H1 (cell line): ENCODE results near the gene EIF4A3. TPM values are rescaled to one million over a fixed set of nuclear protein-coding genes. Genes with fewer than 3 reads are reported as not detected.

ENCODE experiments used
- CTCF ChIA-PET: fragments of 300-600 bp; sonication (Branson Sonifier 250); formaldehyde crosslinking; loops from one replicate; lab custom pipeline; 2021; ENCODE audit not compliant: partially characterized antibody; lab: Charles Lee
- POLR2A ChIA-PET: fragments of 300-600 bp; sonication (Branson Sonifier 250); formaldehyde crosslinking; loops from one replicate; lab custom pipeline; 2021; ENCODE audit warnings: inconsistent platforms; ENCODE audit not compliant: partially characterized antibody; lab: Charles Lee
- DNase-seq, 2 experiments: peaks; one replicate each; pipeline versions ENCODE4 v3.0.0 to v3.0.0-alpha.2; 2010 to 2022; ENCODE audit warnings: low spot score in 2 of 2, low read depth in 1 of 2, mixed read lengths in 1 of 2
- FAIRE-seq: peaks from 2 replicates; lab custom pipeline; 2011; peaks lifted over from hg19 to GRCh38; lab: Jason Lieb, UNC
- H2AFZ ChIP-seq: 2 replicates; pipeline ENCODE4 v1.8.1; 2012; ENCODE audit warnings: low read length, inconsistent platforms
- H2AK5ac ChIP-seq: 2 replicates; pipeline ENCODE4 v1.6.1; 2013; ENCODE audit warnings: low read depth, low read length
- H2BK120ac ChIP-seq: replicated peaks from 2 replicates; pipeline ENCODE3; 2013; ENCODE audit warnings: low read depth, low read length, inconsistent platforms
- H2BK12ac ChIP-seq: 2 replicates; pipeline ENCODE4 v1.6.1; 2013; ENCODE audit warnings: low read depth, low read length
- H2BK15ac ChIP-seq: 2 replicates; pipeline ENCODE4 v1.6.1; 2013; ENCODE audit warnings: low read length
- H2BK20ac ChIP-seq: 2 replicates; pipeline ENCODE4 v1.6.1; 2013; ENCODE audit warnings: low read length
- H2BK5ac ChIP-seq: 2 replicates; pipeline ENCODE4 v1.6.1; 2013; ENCODE audit warnings: low read depth, low read length
- H3K14ac ChIP-seq: 2 replicates; pipeline ENCODE4 v1.6.1; 2013; ENCODE audit warnings: inconsistent platforms; ENCODE audit not compliant: insufficient read length
- H3K18ac ChIP-seq: 2 replicates; pipeline ENCODE4 v1.6.1; 2013; ENCODE audit warnings: low read length; ENCODE audit errors: extremely low read depth
- H3K23ac ChIP-seq: 2 replicates; pipeline ENCODE4 v1.6.1; 2013; ENCODE audit warnings: inconsistent platforms; ENCODE audit not compliant: insufficient read length
- H3K23me2 ChIP-seq: 2 replicates; pipeline ENCODE4 v1.6.1; 2013; ENCODE audit warnings: low read depth, low read length
- H3K27ac ChIP-seq: 2 replicates; pipeline ENCODE4 v1.6.1; 2011; ENCODE audit warnings: low read depth, low read length, inconsistent platforms
- H3K27me3 ChIP-seq, 4 experiments: replicated peaks in 1 of 4; 1 replicate in 1 of 4; 2 replicates in 3 of 4; pipeline versions ENCODE4 v1.6.1 to v1.8.1; 2011 to 2013; ENCODE audit warnings: low read length in 3 of 4, mild to moderate bottlenecking in 3 of 4, inconsistent platforms in 2 of 4, mixed read lengths in 2 of 4, moderate library complexity in 1 of 4; ENCODE audit not compliant: control insufficient read depth in 3 of 4, insufficient read depth in 3 of 4; ENCODE audit errors: extremely low read depth in 1 of 4
- H3K36me3 ChIP-seq, 4 experiments: 2 replicates each; pipeline versions ENCODE4 v1.6.1 to v1.8.1; 2011 to 2013; ENCODE audit warnings: mild to moderate bottlenecking in 4 of 4, low read length in 3 of 4, moderate library complexity in 2 of 4, control low read depth in 1 of 4, inconsistent platforms in 1 of 4; ENCODE audit not compliant: insufficient read depth in 4 of 4, control insufficient read depth in 2 of 4
- H3K4ac ChIP-seq: replicated peaks from 2 replicates; pipeline ENCODE3; 2013; ENCODE audit warnings: low read length, low read depth, mixed read lengths, inconsistent platforms; ENCODE audit not compliant: insufficient read length
- H3K4me1 ChIP-seq, 4 experiments: replicated peaks in 1 of 4; 1 replicate in 1 of 4; 2 replicates in 3 of 4; pipeline versions ENCODE4 v1.6.1 to v1.8.1; 2011 to 2013; ENCODE audit warnings: low read length in 3 of 4, inconsistent platforms in 2 of 4, mixed read lengths in 1 of 4; ENCODE audit not compliant: insufficient read depth in 4 of 4, control insufficient read depth in 3 of 4
- H3K4me2 ChIP-seq, 2 experiments: 2 replicates each; pipeline versions ENCODE4 v1.6.1 to v1.8.1; 2011 to 2013; ENCODE audit warnings: low read depth in 2 of 2, low read length in 2 of 2, control low read depth in 1 of 2, inconsistent platforms in 1 of 2, mild to moderate bottlenecking in 1 of 2; ENCODE audit not compliant: insufficient read depth in 1 of 2
- H3K4me3 ChIP-seq, 4 experiments: fragments of 200-600, 300-600 bp in 1 of 4; sonication (generic), shearing (Covaris generic), sonication (Bioruptor Twin) in 1 of 4; 2 replicates each; pipeline versions ENCODE4 v1.5.1 to v1.8.1; 2011 to 2016; ENCODE audit warnings: low read length in 4 of 4, low read depth in 3 of 4, control low read depth in 2 of 4, inconsistent platforms in 2 of 4, mild to moderate bottlenecking in 2 of 4, mixed read lengths in 1 of 4, moderate library complexity in 1 of 4; ENCODE audit not compliant: insufficient read depth in 2 of 4; ENCODE audit errors: extremely low read depth in 1 of 4
- H3K56ac ChIP-seq: replicated peaks from 2 replicates; pipeline ENCODE3; 2013; ENCODE audit warnings: low read depth, mild to moderate bottlenecking, mixed read lengths, low read length, inconsistent platforms; ENCODE audit not compliant: insufficient read length
- H3K79me1 ChIP-seq: 2 replicates; pipeline ENCODE4 v1.6.1; 2013; ENCODE audit warnings: low read depth, low read length, control low read depth
- H3K79me2 ChIP-seq, 2 experiments: 2 replicates each; pipeline versions ENCODE4 v1.6.1 to v1.8.1; 2012 to 2013; ENCODE audit warnings: low read length in 2 of 2, mild to moderate bottlenecking in 2 of 2, inconsistent platforms in 1 of 2; ENCODE audit not compliant: insufficient read depth in 2 of 2, control insufficient read depth in 1 of 2
- H3K9ac ChIP-seq, 4 experiments: replicated peaks in 1 of 4; 1 replicate in 1 of 4; 2 replicates in 3 of 4; pipeline versions ENCODE4 v1.6.1 to v1.8.1; 2011 to 2013; ENCODE audit warnings: low read depth in 3 of 4, low read length in 3 of 4, control low read depth in 2 of 4, mild to moderate bottlenecking in 2 of 4, moderate library complexity in 2 of 4, inconsistent platforms in 1 of 4; ENCODE audit errors: extremely low read depth in 1 of 4
- H3K9me3 ChIP-seq, 2 experiments: 2 replicates each; pipeline versions ENCODE4 v1.6.1 to v1.8.1; 2012 to 2013; ENCODE audit warnings: mild to moderate bottlenecking in 2 of 2, moderate library complexity in 2 of 2, control low read depth in 1 of 2, inconsistent platforms in 1 of 2, low read depth in 1 of 2, low read length in 1 of 2, mixed read lengths in 1 of 2; ENCODE audit not compliant: insufficient read depth in 2 of 2
- H4K20me1 ChIP-seq, 2 experiments: replicated peaks in 1 of 2; 2 replicates each; pipeline versions ENCODE3 to v1.8.1; 2011 to 2013; ENCODE audit warnings: inconsistent platforms in 2 of 2, low read length in 2 of 2, mild to moderate bottlenecking in 1 of 2; ENCODE audit not compliant: insufficient read depth in 2 of 2, control insufficient read depth in 1 of 2
- H4K5ac ChIP-seq: 2 replicates; pipeline ENCODE4 v1.6.1; 2013; ENCODE audit warnings: low read length, low read depth, mixed read lengths, inconsistent platforms; ENCODE audit not compliant: insufficient read length
- H4K8ac ChIP-seq: 2 replicates; pipeline ENCODE4 v1.8.0; 2013; ENCODE audit warnings: mild to moderate bottlenecking, moderate library complexity, low read length, inconsistent platforms; ENCODE audit not compliant: insufficient read depth; ENCODE audit errors: extremely low read depth
- H4K91ac ChIP-seq: replicated peaks from 2 replicates; pipeline ENCODE3; 2013; ENCODE audit warnings: low read length, mixed read lengths, inconsistent platforms; ENCODE audit not compliant: insufficient read length
- BRCA1 ChIP-seq: IDR thresholded peaks from 2 replicates; pipeline ENCODE4 v1.6.1; 2012; ENCODE audit warnings: low read depth, low read length, improper control_type of control experiment
- CBX5 ChIP-seq: fragments of 300-800, 300-1000 bp; sonication (generic); IDR thresholded peaks from 2 replicates; pipeline ENCODE4 v1.7.1; 2016; ENCODE audit warnings: antibody characterized with exemption, low read length, low read depth
- CBX8 ChIP-seq: fragments of 300-800, 300-1000 bp; sonication (generic); IDR thresholded peaks from 2 replicates; pipeline ENCODE4 v1.7.1; 2016; ENCODE audit warnings: low read depth, low read length, borderline replicate concordance
- CHD2 ChIP-seq: IDR thresholded peaks from 2 replicates; pipeline ENCODE4 v1.6.1; 2012; ENCODE audit warnings: low read length, improper control_type of control experiment
- CREB1 ChIP-seq: IDR thresholded peaks from 2 replicates; pipeline ENCODE4 v1.6.1; 2012; ENCODE audit warnings: inconsistent platforms
- GTF2F1 ChIP-seq: IDR thresholded peaks from 2 replicates; pipeline ENCODE4 v1.6.1; 2012; ENCODE audit warnings: low read depth, low read length, improper control_type of control experiment, borderline replicate concordance
- HDAC6 ChIP-seq: IDR thresholded peaks from one replicate; pipeline ENCODE4 v1.7.1; 2012; ENCODE audit warnings: low read depth, mild to moderate bottlenecking, inconsistent platforms, low read length, moderate library complexity
- JUND ChIP-seq: IDR thresholded peaks from 2 replicates; pipeline ENCODE4 v1.6.1; 2011; ENCODE audit warnings: mild to moderate bottlenecking, improper control_type of control experiment, low read length
- KDM4A ChIP-seq: IDR thresholded peaks from one replicate; pipeline ENCODE4 v1.7.1; 2012; ENCODE audit warnings: low read depth, mild to moderate bottlenecking, moderate library complexity, low read length, inconsistent platforms; ENCODE audit not compliant: severe bottlenecking
- NRF1 ChIP-seq: IDR thresholded peaks from 2 replicates; pipeline ENCODE4 v1.6.1; 2011; ENCODE audit warnings: mild to moderate bottlenecking, low read depth, low read length, improper control_type of control experiment
- POLR2A ChIP-seq, 2 experiments: IDR thresholded peaks; 1 replicate in 1 of 2; 2 replicates in 1 of 2; pipeline ENCODE4 v1.6.1; 2011; ENCODE audit warnings: low read depth in 2 of 2, low read length in 2 of 2, mild to moderate bottlenecking in 2 of 2; ENCODE audit errors: control extremely low read depth in 1 of 2
- RAD21 ChIP-seq, 2 experiments: IDR thresholded peaks in 1 of 2; conservative IDR thresholded peaks in 1 of 2; 2 replicates each; pipeline ENCODE4 v1.6.1; 2011; ENCODE audit warnings: low read depth in 2 of 2, low read length in 2 of 2, improper control_type of control experiment in 1 of 2, inconsistent platforms in 1 of 2, mild to moderate bottlenecking in 1 of 2, moderate library complexity in 1 of 2
- RBBP5 ChIP-seq: IDR thresholded peaks from 2 replicates; pipeline ENCODE4 v1.7.1; 2012; ENCODE audit warnings: low read depth, mild to moderate bottlenecking, inconsistent platforms, low read length, moderate library complexity, borderline replicate concordance
- SIRT6 ChIP-seq: IDR thresholded peaks from one replicate; pipeline ENCODE4 v1.7.1; 2012; ENCODE audit warnings: low read length, inconsistent platforms
- SUZ12 ChIP-seq: fragments of 200-600 bp; sonication (generic); IDR thresholded peaks from 2 replicates; pipeline ENCODE4 v1.6.1; 2012; ENCODE audit warnings: mild to moderate bottlenecking, inconsistent platforms, low read length, moderate library complexity, mixed read lengths
- WGBS, 2 experiments: shearing (Covaris generic) in 1 of 2; methylation state at CpG; one replicate each; pipeline versions ENCODE4 v1.1.6 to v1.1.7; 2013 to 2015; ENCODE audit warnings: low lambda C conversion rate in 2 of 2, mixed read lengths in 2 of 2, inconsistent platforms in 1 of 2, low coverage in 1 of 2, missing lambda C conversion rate in 1 of 2; ENCODE audit not compliant: insufficient replicate concordance in 2 of 2, insufficient coverage in 1 of 2, insufficient read length in 1 of 2; ENCODE audit errors: extremely low coverage in 1 of 2, missing lambda C conversion rate in 1 of 2; 5-methylcytosine and 5-hydroxymethylcytosine counted together
- polyA plus RNA-seq, 7 experiments: library from polyadenylated mRNA; depleted of rRNA in 3 of 7; stranded (reverse) in 5 of 7; unstranded in 2 of 7; fragments of >200 nt in 5 of 7; fragments of 200-250 nt in 2 of 7; gene quantifications; 1 replicate in 5 of 7; 2 replicates in 1 of 7; 4 replicates in 1 of 7; pipeline versions ENCODE4 v1.2.1 to v1.2.3, GENCODE V29; 2011 to 2013; ENCODE audit warnings: missing spikeins in 2 of 7, mixed read lengths in 2 of 7
- total RNA-seq: library from RNA; stranded (reverse); fragmentation: NEBNext Ultra II Directional; extraction: Animal tissue kit (Norgen Biotek cat#: 25700); gene quantifications from 2 replicates; pipeline ENCODE4 v1.2.1, GENCODE V29; 2021

EIF4A3 gene
- total and polyA plus RNA-seq, 2 of the 8 experiments (the other 6 are each of a cell fraction or from before 2014, with no cell fraction given): 142 to 146 TPM

- H2AFZ ChIP-seq: no peak overlapping the region
- ChIA-PET POLR2A (interaction anchor here (1.1 to 1.7 kb wide), 2 partner anchors 49 to 51 kb away, joined by 3 to 5 read pairs; no protein-coding TSS in a partner anchor), CTCF (interaction anchor here (0.6 to 5.8 kb wide), 9 partner anchors 9 to 107 kb away, joined by 3 to 44 read pairs (median 8); partner anchors contain the start of gene GAA)
- no peak overlapping the region for H2BK20ac ChIP-seq
- no peaks in the 10 kb centered on the region for H3K27me3 ChIP-seq
- no peak overlapping the region for H3K9ac ChIP-seq
- no peak overlapping the region for H4K91ac ChIP-seq
- H3K79me1 ChIP-seq: no peaks in the 10 kb centered on the region
- no peak overlapping the region for H3K4me2 ChIP-seq
- no peak overlapping the region for H2BK15ac ChIP-seq
- no peaks in the 10 kb centered on the region for H3K9me3 ChIP-seq
- no peak overlapping the region for H2BK5ac ChIP-seq
- no peak overlapping the region for H3K56ac ChIP-seq
- TF ChIP-seq CHD2 (no peak), RBBP5 (no peak), POLR2A (IDR thresholded peaks at IDR 0.05; ENCODE audit: control extremely low read depth in 1 of 2, low read depth in 2 of 2, low read length in 2 of 2) (no peak), RAD21 (IDR thresholded peaks at IDR 0.05 in 1 of 2, conservative IDR thresholded peaks at IDR 0.05 in 1 of 2; ENCODE audit: low read depth in 2 of 2, low read length in 2 of 2) (no peak), BRCA1 (no peak), NRF1 (no peak), JUND (no peak), SIRT6 (no peak), KDM4A (no peak), CBX8 (no peak), CBX5 (no peak), GTF2F1 (no peak), HDAC6 (no peak), CREB1 (no peak), SUZ12 (no peak)
- no peaks in the 10 kb centered on the region for H4K20me1 ChIP-seq
- no peak overlapping the region for H3K27ac ChIP-seq
- no peak overlapping the region; the same call in 1 of the 2 replicates for H4K8ac ChIP-seq
- no peak overlapping the region for H3K4ac ChIP-seq
- no peak overlapping the region for H4K5ac ChIP-seq
- no peaks in the 10 kb centered on the region for H3K79me2 ChIP-seq
- FAIRE-seq (no peak), DNase-seq (no peak)
- no peak overlapping the region for H3K14ac ChIP-seq
- H3K4me3 ChIP-seq: no peak overlapping the region
- no peak overlapping the region for H3K18ac ChIP-seq
- no peaks in the 10 kb centered on the region for H3K36me3 ChIP-seq
- no peaks in the 10 kb centered on the region for H3K23me2 ChIP-seq
- 90% methylated on average over 15 of the region's 15 CpGs; no CpG with 5 or more reads in 1 of the 2 experiments for WGBS, 2 experiments
- H2BK120ac ChIP-seq: no peak overlapping the region
- peaks cover 0 to 8% (median 1%) of the 10 kb centered on the region in 4 experiments; a peak in 5 of 7 replicates for H3K4me1 ChIP-seq
- no peak overlapping the region for H2AK5ac ChIP-seq
- H3K23ac ChIP-seq: no peak overlapping the region
- no peak overlapping the region for H2BK12ac ChIP-seq
Measured at GRCh38 chr17:80084773-80085172, 62.2 kb downstream of the EIF4A3 start.
